ENCODE results near the gene POLE.
A peak's percentile ranks its signal among the peaks of the same experiment; 100 is the strongest.
"Not testable (repeated sequence)": the region's sequence is repeated elsewhere in the genome, so short reads cannot be mapped to it uniquely, and the experiment has no call there.

Gene POLE

GRCh38 chr12:132610051-132610759 is 76.9 kb downstream of the POLE start, which contains the start of gene LRCOL1:
TSS of gene LRCOL1 (minus strand) at chr12:132610582. CDS start at chr12:132606251, 4,331 bp downstream.
- no peak for DNase-seq

GRCh38 chr12:132608231-132609171 is 78.6 kb downstream of the POLE start:
- no peak for DNase-seq

DNA sequence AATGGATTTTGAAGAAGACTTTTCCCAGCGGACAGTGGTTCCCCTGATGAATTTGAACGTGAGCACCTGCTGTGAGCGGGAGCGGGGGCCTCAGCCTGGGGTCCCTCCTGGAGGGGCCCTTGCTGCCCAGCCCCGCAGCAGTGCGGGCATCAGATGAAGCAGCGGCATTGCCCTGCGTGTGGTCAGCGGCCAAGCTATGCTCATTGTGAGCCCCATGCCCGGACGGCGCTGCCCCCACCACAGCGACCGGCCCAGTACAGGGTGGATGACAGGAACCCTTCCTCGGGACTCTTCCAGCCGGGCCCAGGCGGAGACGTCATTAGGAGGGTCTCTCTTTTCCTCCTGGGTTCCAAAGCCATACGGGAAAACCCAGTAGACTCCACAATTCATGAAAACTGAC is 80.2 kb downstream of the POLE start:
- no peak for DNase-seq

DNA sequence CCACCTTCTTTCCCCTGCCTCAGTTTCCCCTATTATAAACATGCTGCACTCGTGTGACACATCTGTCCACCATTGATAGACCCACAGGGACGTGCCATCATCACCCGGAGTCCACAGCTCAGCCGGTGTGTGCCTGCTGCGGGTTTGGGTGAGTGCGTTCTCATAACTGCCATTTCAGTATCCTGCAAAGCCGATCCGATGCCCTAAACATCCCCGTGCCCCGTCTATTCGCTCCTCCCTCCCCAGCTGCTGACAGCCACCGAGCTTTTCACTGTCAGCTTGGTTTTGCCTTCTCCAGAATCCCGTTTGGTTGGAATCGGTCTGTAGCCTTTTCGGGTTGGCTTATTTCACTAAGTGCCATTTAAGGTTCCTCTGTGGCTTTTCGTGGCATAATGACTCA is 80.7 kb downstream of the POLE start:
- DNase-seq: no peak

DNA sequence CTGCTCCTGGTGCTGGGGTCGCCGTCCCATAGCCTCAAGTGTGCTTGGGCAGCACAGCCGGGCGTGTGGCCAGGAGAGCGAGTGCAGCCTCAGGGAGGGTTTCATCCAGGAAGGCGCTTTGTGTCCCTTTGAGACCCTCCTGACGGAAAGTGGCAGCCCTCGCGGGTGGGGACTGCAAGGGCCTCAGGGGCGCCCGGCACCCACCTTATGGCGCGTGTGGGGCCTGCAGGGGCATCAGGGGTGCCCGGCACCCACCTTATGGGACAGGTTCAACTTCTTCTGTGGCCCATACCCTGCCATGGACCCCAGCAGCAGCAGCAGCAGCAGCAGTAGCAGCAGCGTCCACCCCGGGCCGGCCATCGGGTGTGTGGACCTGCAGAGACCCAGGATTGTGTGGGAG is 81.2 kb downstream of the POLE start:
- DNase-seq: no peak

DNA sequence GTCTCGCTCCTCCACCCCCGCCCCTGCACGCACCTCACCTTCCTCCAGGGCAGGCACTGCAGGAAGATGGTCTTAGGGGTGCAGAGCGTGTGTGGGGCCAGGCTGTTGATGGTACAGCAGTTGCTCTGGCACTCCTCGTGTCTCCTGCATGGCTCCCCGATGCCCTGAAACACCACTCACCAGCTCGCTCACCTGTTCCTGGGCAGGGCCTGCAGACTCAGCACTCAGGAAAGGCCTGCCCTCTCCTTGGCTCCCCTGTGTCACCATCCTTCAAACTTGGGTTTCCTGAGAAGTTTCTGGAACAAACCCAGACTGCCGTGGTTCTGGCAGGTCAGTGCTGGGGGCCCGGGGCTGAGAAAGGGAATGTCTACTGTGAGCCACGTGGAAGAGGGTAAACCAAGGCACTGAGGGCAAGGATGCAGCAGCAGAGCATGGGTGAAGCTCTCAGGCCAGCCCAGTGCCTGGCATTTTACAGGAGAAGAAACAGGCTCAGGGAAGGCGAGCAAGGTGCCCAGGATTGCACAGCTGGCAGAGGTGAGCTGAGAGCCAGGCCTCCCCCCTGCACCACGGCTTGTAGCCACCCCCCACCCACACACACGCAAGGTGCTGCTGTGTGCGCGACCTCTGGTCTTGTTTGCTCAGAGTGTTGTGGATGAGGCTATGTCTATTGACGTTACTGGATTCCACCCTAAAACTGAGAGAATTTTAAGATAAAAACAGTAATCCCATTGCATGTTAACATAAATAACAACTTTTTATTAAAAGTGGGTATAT is 82.3 kb downstream of the POLE start:
- DNase-seq: no peak

DNA sequence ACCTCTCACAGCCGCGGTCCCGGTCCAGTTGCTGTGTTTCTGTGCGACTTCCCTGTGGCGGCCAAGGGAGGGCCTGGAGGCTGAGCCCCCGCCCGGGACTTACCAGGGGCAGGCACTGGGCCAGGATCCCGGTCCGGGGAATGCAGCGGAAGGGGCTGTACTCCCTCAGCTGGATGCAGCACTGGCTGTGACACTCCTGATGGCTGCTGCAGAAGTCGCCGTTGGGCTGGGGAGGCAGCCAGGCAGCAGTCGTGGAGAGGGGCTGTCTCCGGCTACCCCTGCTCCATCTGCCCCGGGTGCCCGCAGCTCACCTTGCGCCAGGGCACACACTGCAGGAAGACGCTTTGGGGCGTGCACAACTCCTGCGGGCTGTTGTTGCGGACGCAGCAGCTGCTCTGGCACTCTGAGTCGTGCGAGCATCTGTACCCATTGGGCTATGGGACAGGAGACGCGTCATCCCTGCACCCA is 83.0 kb downstream of the POLE start:
- DNase-seq: no peak

DNA sequence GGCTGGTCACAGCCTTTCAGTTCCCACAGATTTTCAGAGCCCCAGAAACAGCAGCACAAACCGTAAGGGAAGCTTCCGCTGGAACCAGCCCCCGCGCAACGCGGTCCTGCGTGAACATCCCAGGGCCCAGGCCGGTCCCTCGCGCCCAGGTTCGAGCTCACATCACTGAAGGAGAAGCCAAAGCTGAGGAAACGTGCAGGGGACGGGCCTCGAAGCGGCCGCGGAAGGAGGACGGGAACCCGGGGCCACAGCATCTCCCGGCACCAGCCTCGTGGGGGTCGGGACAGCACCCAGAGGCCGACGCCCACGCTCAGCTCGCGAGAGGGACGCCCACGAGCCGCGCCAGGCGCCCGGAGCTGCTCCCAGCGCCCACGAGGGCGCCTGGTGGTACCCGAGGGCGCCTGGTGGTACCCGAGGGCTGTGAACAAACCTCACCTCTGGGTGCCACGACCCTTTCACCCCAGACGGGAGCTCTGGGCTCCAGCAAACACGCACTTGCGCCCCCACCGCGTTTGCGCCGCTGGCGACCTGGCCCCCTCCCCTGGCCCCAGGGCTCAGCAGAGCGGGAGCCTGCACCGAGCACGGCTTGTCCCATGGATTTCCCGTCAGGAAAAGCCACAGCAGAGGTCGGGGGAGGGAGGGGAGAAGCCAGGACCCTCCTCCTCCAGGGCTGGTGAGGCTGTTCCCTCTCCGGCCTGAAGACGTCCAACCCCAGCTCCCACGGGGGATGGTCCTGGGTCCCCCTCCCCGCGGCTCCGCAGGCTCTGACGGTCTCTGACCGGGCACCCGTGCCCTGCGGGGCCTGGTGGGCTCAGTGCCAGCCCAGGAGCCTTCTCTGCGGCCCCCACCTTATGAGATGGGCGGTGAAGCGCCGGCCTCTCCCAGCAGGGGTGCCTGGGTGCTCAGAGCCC is 83.6 kb downstream of the POLE start:
- DNase-seq: no peak

DNA sequence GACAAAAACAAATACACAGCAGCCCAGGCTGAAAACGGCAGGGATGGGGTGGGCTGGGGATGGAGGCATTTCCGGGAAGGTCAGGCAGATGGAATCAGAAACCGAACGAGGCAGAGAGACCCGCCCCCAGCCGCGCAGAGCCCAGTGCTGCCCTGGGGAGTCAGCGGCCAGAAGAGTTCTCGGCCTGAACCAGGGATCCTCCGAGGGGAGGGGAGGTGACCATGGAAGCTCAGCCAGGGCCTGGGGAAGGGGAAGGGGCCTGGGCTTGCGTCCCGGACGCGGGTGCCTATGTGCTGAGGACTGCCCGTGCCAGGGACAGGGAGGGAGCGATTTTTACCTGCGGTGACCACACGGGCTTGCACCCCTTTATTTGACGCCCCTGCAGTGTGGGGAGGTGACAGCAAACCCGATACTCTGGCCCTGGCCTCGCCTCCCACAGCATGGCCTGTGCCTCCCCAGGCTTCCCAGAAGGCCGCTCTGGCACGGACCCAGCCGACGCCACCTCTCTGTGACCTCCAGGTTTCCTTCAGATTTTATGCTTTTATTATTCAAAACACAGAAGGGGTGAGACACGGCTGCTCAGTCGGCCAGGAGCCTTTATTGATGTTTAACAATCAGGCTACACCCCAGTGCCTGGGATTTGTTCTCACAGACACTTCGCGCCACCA is 84.4 kb downstream of the POLE start:
- DNase-seq: no peak

GRCh38 chr12:132601171-132601883 is 85.8 kb downstream of the POLE start:
- DNase-seq: no peak

- DNase-seq: peak; percentile 27 to 45
Measured at GRCh38 chr12:132600048-132601032, 86.8 kb downstream of the POLE start.

- not testable (repeated sequence) for DNase-seq
Measured at GRCh38 chr12:132599502-132599901, 87.6 kb downstream of the POLE start.

GRCh38 chr12:132597333-132598316 is 89.5 kb downstream of the POLE start:
- no peak for DNase-seq

DNA sequence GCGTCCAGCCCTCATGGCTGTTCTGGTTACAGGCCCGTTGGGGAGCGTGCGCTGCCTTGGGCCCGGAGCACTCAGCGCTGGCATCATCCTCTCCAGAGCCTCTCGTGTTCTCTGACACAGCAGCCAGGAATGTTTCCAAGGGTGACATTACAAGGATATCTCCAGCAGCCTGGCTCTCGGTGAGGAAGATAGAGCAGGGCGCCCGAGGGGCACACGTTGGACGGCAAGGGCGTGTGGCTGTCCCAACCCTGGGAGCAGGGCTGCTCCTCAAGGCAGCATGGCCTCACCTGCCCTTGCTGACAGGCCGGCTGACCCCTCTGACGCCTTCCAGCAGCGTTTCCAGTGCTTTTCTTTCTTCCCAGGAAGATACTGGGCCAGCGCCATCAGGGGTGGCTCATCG is 91.1 kb downstream of the POLE start:
- DNase-seq: no peak

GRCh38 chr12:132595183-132595582 is 92.0 kb downstream of the POLE start:
- no peak for DNase-seq

DNA sequence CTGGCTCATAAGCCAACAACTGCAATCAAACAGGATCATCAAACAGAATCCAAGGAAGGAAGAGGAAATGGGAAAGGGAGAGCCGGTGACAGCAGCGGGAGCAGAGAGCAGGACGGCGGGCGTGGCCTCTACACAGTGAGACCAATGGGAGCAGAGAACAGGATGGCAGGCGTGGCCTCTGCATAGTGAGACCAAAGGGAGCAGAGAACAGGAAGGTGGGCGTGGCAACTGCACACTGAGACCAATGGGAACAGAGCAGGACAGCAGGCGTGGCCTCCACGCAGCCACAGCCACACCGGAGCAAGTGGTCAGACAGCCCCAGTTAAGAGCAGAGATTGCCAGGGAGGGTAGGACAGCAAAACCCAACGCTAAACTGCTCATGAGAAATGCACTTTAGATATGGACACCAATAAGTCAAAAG is 93.2 kb downstream of the POLE start:
- no peak for DNase-seq

DNA sequence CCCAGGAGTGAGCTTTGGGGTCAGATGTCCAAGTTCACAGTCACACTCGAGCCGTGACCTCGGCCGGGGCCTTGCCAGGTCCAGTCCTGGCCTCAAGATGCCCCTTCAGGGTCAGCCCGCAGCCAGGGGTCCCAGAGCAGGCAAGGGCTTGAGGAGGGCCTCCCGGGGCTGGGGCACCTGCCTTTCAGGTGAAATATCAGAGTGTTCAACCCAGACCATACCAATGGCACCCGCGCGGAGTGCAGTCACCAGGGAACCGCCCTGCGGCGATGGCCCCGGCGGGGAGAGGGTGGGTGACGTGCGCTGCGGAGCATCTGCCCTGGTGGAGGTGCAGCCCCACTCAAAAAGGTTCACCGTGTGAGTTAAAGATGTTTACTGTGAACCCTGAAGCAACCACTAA is 93.6 kb downstream of the POLE start:
- DNase-seq: no peak

DNA sequence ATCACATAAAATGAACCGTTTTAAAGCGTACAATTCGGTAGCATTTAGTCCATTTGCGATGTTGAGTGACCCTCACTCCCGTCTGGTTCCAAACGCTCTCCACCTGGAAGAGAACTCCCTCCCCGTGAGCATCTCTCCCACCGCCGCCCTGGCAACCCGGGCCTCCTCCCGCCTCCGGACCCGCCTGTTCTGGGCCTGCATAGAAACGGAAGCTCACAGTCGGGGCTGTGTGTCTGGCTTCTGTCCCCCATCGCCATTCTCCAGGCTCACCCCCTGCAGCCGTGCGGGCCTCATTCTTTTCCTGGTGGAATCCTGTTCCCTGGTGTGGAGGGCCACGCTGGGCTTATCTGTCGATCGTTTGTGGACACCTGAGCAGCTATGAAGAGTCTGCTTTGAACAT is 94.1 kb downstream of the POLE start:
- no peak for DNase-seq

All from bone marrow (tissue), 2 donors.